Mesenchymal stem cell (in vitro differentiated cells and primary cell): Measurements from ENCODE around the gene ANXA6.
A peak's percentile ranks its signal among the peaks of the same experiment; 100 is the strongest.

Experiments
- DNase-seq: peaks from one replicate; pipeline ENCODE4 v3.0.0-alpha.2; 2013
- H2AFZ ChIP-seq: one replicate; pipeline ENCODE4 v1.6.1; 2013; ENCODE audit warnings: low read depth, mild to moderate bottlenecking, control low read depth, inconsistent platforms, low read length, moderate library complexity
- H2AK5ac ChIP-seq: 2 replicates; pipeline ENCODE4 v1.6.1; 2013; ENCODE audit warnings: low read length, moderate library complexity, mild to moderate bottlenecking, inconsistent platforms; ENCODE audit not compliant: severe bottlenecking
- H2BK120ac ChIP-seq: one replicate; pipeline ENCODE4 v1.6.1; 2013; ENCODE audit warnings: low read depth, mild to moderate bottlenecking, inconsistent platforms, low read length, moderate library complexity
- H2BK12ac ChIP-seq, 2 experiments: one replicate each; pipeline ENCODE4 v1.6.1; 2013; ENCODE audit warnings: inconsistent platforms in 2 of 2, low read length in 2 of 2, mild to moderate bottlenecking in 2 of 2, moderate library complexity in 2 of 2, control low read depth in 1 of 2
- H2BK15ac ChIP-seq: one replicate; pipeline ENCODE4 v1.6.1; 2013; ENCODE audit warnings: mild to moderate bottlenecking, low read depth, inconsistent platforms; ENCODE audit not compliant: poor library complexity, severe bottlenecking
- H2BK5ac ChIP-seq: 2 replicates; pipeline ENCODE4 v1.6.1; 2013; ENCODE audit warnings: low read depth, mild to moderate bottlenecking, low read length, control low read depth, inconsistent platforms; ENCODE audit not compliant: poor library complexity, severe bottlenecking
- H3K14ac ChIP-seq, 2 experiments: one replicate each; pipeline ENCODE4 v1.6.1; 2013; ENCODE audit warnings: inconsistent platforms in 2 of 2, low read length in 2 of 2, control low read depth in 1 of 2, mild to moderate bottlenecking in 1 of 2, moderate library complexity in 1 of 2
- H3K18ac ChIP-seq, 2 experiments: one replicate each; pipeline ENCODE4 v1.6.1; 2013; ENCODE audit warnings: inconsistent platforms in 2 of 2, low read length in 2 of 2, control low read depth in 1 of 2, low read depth in 1 of 2, mild to moderate bottlenecking in 1 of 2
- H3K23ac ChIP-seq, 2 experiments: one replicate each; pipeline ENCODE4 v1.6.1; 2013; ENCODE audit warnings: inconsistent platforms in 2 of 2, low read length in 2 of 2, mild to moderate bottlenecking in 2 of 2, moderate library complexity in 2 of 2, control low read depth in 1 of 2
- H3K27ac ChIP-seq: 2 replicates; pipeline ENCODE4 v1.5.1; 2013; ENCODE audit warnings: mild to moderate bottlenecking, moderate library complexity, low read length, control low read depth, inconsistent platforms; ENCODE audit not compliant: poor library complexity, severe bottlenecking
- H3K27me3 ChIP-seq, 2 experiments: 2 replicates each; pipeline versions ENCODE4 v1.6.1 to v1.7.0; 2013; ENCODE audit warnings: low read length in 2 of 2, mild to moderate bottlenecking in 2 of 2, moderate library complexity in 2 of 2, control low read depth in 1 of 2, inconsistent platforms in 1 of 2; ENCODE audit not compliant: control insufficient read depth in 1 of 2, insufficient read depth in 1 of 2
- H3K36me3 ChIP-seq, 2 experiments: 2 replicates each; pipeline versions ENCODE4 v1.6.1 to v1.7.0; 2013; ENCODE audit warnings: low read length in 2 of 2, control low read depth in 1 of 2, inconsistent platforms in 1 of 2, low read depth in 1 of 2, mild to moderate bottlenecking in 1 of 2; ENCODE audit not compliant: insufficient read depth in 2 of 2, control insufficient read depth in 1 of 2
- H3K4ac ChIP-seq, 2 experiments: one replicate each; pipeline ENCODE4 v1.6.1; 2013; ENCODE audit warnings: inconsistent platforms in 2 of 2, low read length in 2 of 2, mild to moderate bottlenecking in 2 of 2, moderate library complexity in 2 of 2, control low read depth in 1 of 2, low read depth in 1 of 2
- H3K4me1 ChIP-seq: 2 replicates; pipeline ENCODE4 v1.6.1; 2013; ENCODE audit warnings: low read depth, low read length, control low read depth; ENCODE audit not compliant: control insufficient read depth, insufficient read depth
- H3K4me2 ChIP-seq: 2 replicates; pipeline ENCODE4 v1.6.1; 2013; ENCODE audit warnings: low read length, mild to moderate bottlenecking, inconsistent platforms; ENCODE audit not compliant: poor library complexity, severe bottlenecking
- H3K4me3 ChIP-seq, 2 experiments: 2 replicates each; pipeline versions ENCODE4 v1.5.1 to v1.7.0; 2013; ENCODE audit warnings: low read length in 2 of 2, mild to moderate bottlenecking in 2 of 2, control low read depth in 1 of 2, low read depth in 1 of 2; ENCODE audit not compliant: insufficient read depth in 1 of 2
- H3K79me1 ChIP-seq: replicated peaks from 2 replicates; pipeline ENCODE4 v1.6.1; 2013; ENCODE audit warnings: mild to moderate bottlenecking, control low read depth, low read length, inconsistent platforms; ENCODE audit not compliant: poor library complexity, severe bottlenecking
- H3K9ac ChIP-seq: 2 replicates; pipeline ENCODE4 v1.7.0; 2013; ENCODE audit warnings: mild to moderate bottlenecking, low read length, moderate library complexity
- H3K9me3 ChIP-seq: 2 replicates; pipeline ENCODE4 v1.7.0; 2013; ENCODE audit warnings: mild to moderate bottlenecking, low read length; ENCODE audit not compliant: control insufficient read depth
- H4K8ac ChIP-seq: one replicate; pipeline ENCODE4 v1.6.1; 2013; ENCODE audit warnings: inconsistent platforms, mild to moderate bottlenecking, low read length, moderate library complexity
- H4K91ac ChIP-seq: one replicate; pipeline ENCODE4 v1.6.1; 2013; ENCODE audit warnings: mild to moderate bottlenecking, low read length, inconsistent platforms
- WGBS: methylation state at CpG from one replicate; pipeline ENCODE4 v1.1.7; 2013; ENCODE audit warnings: mixed read lengths; 5-methylcytosine and 5-hydroxymethylcytosine counted together

Gene ANXA6

DNA sequence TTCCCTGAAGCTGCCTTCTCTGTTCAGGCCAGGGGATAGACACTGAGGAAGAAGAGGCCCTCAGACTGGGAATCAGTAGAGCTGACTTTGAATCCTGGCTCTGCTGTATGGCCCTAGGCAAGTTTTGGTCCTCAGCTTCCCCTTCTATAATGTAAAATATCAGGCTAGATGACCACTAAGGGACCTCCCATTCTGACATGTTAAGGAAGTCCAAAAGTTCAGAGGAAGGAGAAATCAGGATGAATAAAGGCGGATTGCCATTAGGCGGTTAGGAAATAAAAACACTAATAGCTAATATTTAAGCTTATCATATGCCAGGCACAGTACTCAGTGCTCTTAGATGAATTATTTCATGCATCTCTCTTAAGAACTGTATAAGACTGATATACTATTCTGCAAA, 67.9 kb downstream of the ANXA6 start:
- Histone ChIP-seq H3K23ac (no peak overlapping the region), H2BK120ac (no peak overlapping the region), H3K18ac (no peak overlapping the region), H3K27ac (no peak overlapping the region), H3K79me1 (peaks cover 1% of the 10 kb centered on the region), H3K4me1 (peaks cover 34% of the 10 kb centered on the region), H4K8ac (no peak overlapping the region), H2BK12ac (no peak overlapping the region), H2AFZ (no peak overlapping the region), H2BK5ac (no peak overlapping the region), H3K27me3 (no peaks in the 10 kb centered on the region), H3K14ac (no peak overlapping the region), H2BK15ac (no peak overlapping the region), H3K4me3 (no peak overlapping the region), H4K91ac (no peak overlapping the region), H2AK5ac (no peak overlapping the region), H3K9ac (no peak overlapping the region), H3K4me2 (no peak overlapping the region), H3K9me3 (no peaks in the 10 kb centered on the region), H3K4ac (no peak overlapping the region), H3K36me3 (no peaks in the 10 kb centered on the region)
- WGBS, result no CpG with 5 or more reads among the region's 2 CpGs
- no peak for DNase-seq

DNA sequence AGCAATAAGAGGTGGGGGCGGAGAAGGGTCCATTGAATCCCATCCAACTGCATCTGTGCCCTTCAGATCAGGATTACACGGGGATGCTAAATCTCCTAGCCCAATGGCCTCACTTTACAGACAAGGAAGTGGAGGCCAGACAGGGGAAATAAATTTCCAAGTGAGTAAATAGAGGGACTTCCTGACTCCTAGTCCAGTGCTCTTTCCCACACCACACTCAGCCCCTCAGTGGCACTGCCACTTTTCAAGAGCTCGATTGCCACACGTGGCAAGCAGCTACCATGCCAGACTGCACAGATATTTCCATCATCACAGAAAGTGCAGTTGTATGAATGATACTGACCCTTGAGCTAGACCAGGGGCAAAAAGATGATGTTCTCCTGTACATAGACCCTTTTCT, 68.6 kb downstream of the ANXA6 start:
- no peak overlapping the region for H3K4me3 ChIP-seq
- H3K14ac ChIP-seq, result no peak overlapping the region
- H3K4me1 ChIP-seq, result peaks cover 27% of the 10 kb centered on the region
- no peak overlapping the region for H3K23ac ChIP-seq
- no peaks in the 10 kb centered on the region for H3K27me3 ChIP-seq
- no peak overlapping the region for H2BK15ac ChIP-seq
- H2BK12ac ChIP-seq, result peak overlapping the region in 1 of 2 experiments; percentile 69
- H2AFZ ChIP-seq, result no peak overlapping the region
- H3K4ac ChIP-seq, result no peak overlapping the region
- H4K91ac ChIP-seq, result no peak overlapping the region
- H3K9me3 ChIP-seq, result no peaks in the 10 kb centered on the region
- no peak overlapping the region for H2BK5ac ChIP-seq
- H3K79me1 ChIP-seq, result peaks cover 1% of the 10 kb centered on the region
- no peak overlapping the region for H3K4me2 ChIP-seq
- H3K18ac ChIP-seq, result no peak overlapping the region
- peak overlapping the region; percentile 64 for H2AK5ac ChIP-seq
- no peak overlapping the region for H4K8ac ChIP-seq
- H3K9ac ChIP-seq, result no peak overlapping the region
- H3K27ac ChIP-seq, result no peak overlapping the region
- no peak for DNase-seq
- no peak overlapping the region for H2BK120ac ChIP-seq
- no peaks in the 10 kb centered on the region for H3K36me3 ChIP-seq
- 100% methylated on average over 3 of the region's 4 CpGs for WGBS

DNA sequence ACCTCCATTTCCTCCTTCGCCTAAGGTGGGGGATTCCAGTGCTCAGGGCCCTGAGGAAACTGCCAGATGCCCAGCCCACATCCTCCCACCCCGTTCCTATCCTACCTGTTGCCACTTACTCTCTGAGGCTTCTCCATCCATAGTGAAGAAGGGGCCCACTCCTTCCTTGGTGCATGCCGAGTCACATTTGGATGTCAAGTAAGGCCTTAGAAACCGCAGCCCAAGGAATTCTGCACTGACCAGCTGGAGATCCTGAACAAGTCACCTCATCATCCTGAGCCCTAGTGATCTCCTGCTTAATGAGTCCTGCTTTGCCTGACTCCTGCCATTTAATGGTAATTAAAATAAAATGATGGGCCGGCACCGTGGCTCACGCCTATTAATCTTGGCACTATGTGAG, 70.1 kb downstream of the ANXA6 start:
- no peak overlapping the region for H3K9ac ChIP-seq
- no peaks in the 10 kb centered on the region for H3K27me3 ChIP-seq
- no peak overlapping the region for H2BK5ac ChIP-seq
- H4K91ac ChIP-seq, result no peak overlapping the region
- H2AFZ ChIP-seq, result no peak overlapping the region
- peak; percentile 19 for DNase-seq
- peak overlapping the region; percentile 30 for H2AK5ac ChIP-seq
- peaks cover 24% of the 10 kb centered on the region for H3K4me1 ChIP-seq
- H4K8ac ChIP-seq, result no peak overlapping the region
- H2BK120ac ChIP-seq, result no peak overlapping the region
- no peak overlapping the region for H3K23ac ChIP-seq
- no peak overlapping the region for H3K4me3 ChIP-seq
- no peak overlapping the region for H3K4ac ChIP-seq
- WGBS, result 95% methylated on average over 7 of the region's 7 CpGs
- H2BK12ac ChIP-seq, result peak overlapping the region in 1 of 2 experiments; percentile 12
- H3K14ac ChIP-seq, result no peak overlapping the region
- no peak overlapping the region for H3K18ac ChIP-seq
- peaks cover 1% of the 10 kb centered on the region for H3K79me1 ChIP-seq
- no peaks in the 10 kb centered on the region for H3K36me3 ChIP-seq
- H3K4me2 ChIP-seq, result no peak overlapping the region
- H3K27ac ChIP-seq, result peak overlapping the region; percentile 34
- H3K9me3 ChIP-seq, result no peaks in the 10 kb centered on the region
- H2BK15ac ChIP-seq, result no peak overlapping the region

DNA sequence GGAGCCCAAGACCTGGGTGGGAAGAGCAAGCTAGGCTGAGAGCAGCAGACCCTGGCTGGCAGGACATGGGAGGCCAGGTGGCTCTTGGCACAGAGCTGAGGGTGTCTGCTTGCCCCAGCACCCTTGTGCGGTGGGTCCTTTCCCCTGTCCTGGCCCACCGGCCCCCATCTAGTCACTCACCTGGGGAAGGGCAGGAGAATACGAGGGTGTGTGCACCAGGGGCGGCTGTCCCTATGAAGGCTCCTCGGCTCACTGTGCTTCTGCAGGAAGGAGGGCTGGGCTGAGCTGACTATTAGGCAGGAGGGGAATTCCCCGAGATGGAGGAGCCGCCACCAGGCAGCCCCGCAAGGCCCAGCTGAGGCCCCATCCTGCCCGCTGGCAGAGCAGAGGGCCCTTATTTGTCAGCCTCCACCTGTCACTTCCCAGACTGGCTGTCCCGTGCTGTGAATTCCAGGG, 70.6 kb downstream of the ANXA6 start:
- Histone ChIP-seq H3K23ac (no peak overlapping the region), H3K36me3 (no peaks in the 10 kb centered on the region), H3K14ac (peak overlapping the region in 1 of 2 experiments; percentile 19), H4K91ac (no peak overlapping the region), H3K18ac (peak overlapping the region in 1 of 2 experiments; percentile 25), H3K4me3 (peak overlapping the region in 1 of 2 experiments; percentile 10), H3K9ac (no peak overlapping the region), H3K79me1 (peaks cover 1% of the 10 kb centered on the region), H3K4me1 (peaks cover 26% of the 10 kb centered on the region), H2AFZ (no peak overlapping the region), H4K8ac (no peak overlapping the region), H3K4ac (no peak overlapping the region), H3K9me3 (no peaks in the 10 kb centered on the region), H2AK5ac (no peak overlapping the region), H3K27ac (peak overlapping the region; percentile 34), H2BK120ac (no peak overlapping the region), H3K27me3 (no peaks in the 10 kb centered on the region), H2BK5ac (no peak overlapping the region), H2BK12ac (peak overlapping the region in 1 of 2 experiments; percentile 8), H2BK15ac (no peak overlapping the region), H3K4me2 (peak overlapping the region; percentile 30)
- peak; percentile 61 for DNase-seq
- WGBS, result 79% methylated on average over 7 of the region's 10 CpGs
